Astrocyte (in vitro differentiated cells and primary cell): ENCODE results near the gene ZNF224. TPM values are rescaled to one million over a fixed set of nuclear protein-coding genes. Genes with fewer than 3 reads are reported as not detected.

Experiments
- DNase-seq: peaks from one replicate; pipeline ENCODE4 v3.0.0-alpha.2; 2010; ENCODE audit warnings: low read depth
- FAIRE-seq: peaks from 2 replicates; lab custom pipeline; 2011; peaks lifted over from hg19 to GRCh38; lab: Jason Lieb, UNC
- H2AFZ ChIP-seq: 2 replicates; pipeline ENCODE4 v1.6.0; 2012; ENCODE audit warnings: low read depth, low read length, inconsistent platforms
- H3K27ac ChIP-seq: 2 replicates; pipeline ENCODE4 v1.5.1; 2011; ENCODE audit warnings: low read depth, low read length, inconsistent platforms
- H3K27me3 ChIP-seq: 2 replicates; pipeline ENCODE4 v1.6.0; 2011; ENCODE audit warnings: low read length, inconsistent platforms; ENCODE audit not compliant: insufficient read depth
- H3K36me3 ChIP-seq: 2 replicates; pipeline ENCODE4 v1.5.1; 2011; ENCODE audit warnings: low read length, inconsistent platforms; ENCODE audit not compliant: insufficient read depth
- H3K4me1 ChIP-seq: 2 replicates; pipeline ENCODE4 v1.5.1; 2011; ENCODE audit warnings: low read length, inconsistent platforms; ENCODE audit not compliant: insufficient read depth
- H3K4me2 ChIP-seq: 2 replicates; pipeline ENCODE4 v1.6.0; 2012; ENCODE audit warnings: low read length, inconsistent platforms
- H3K4me3 ChIP-seq: 2 replicates; pipeline ENCODE4 v1.5.1; 2011; ENCODE audit warnings: low read depth, mild to moderate bottlenecking, low read length, inconsistent platforms; ENCODE audit not compliant: insufficient read depth
- H3K79me2 ChIP-seq: 2 replicates; pipeline ENCODE4 v1.6.0; 2012; ENCODE audit warnings: mild to moderate bottlenecking, low read length, inconsistent platforms; ENCODE audit not compliant: insufficient read depth
- H3K9ac ChIP-seq: 2 replicates; pipeline ENCODE4 v1.6.0; 2012; ENCODE audit warnings: mild to moderate bottlenecking, low read length, inconsistent platforms
- H3K9me3 ChIP-seq: 2 replicates; pipeline ENCODE4 v1.5.1; 2012; ENCODE audit warnings: low read depth, mild to moderate bottlenecking, low read length, inconsistent platforms; ENCODE audit not compliant: insufficient read depth
- H4K20me1 ChIP-seq: 2 replicates; pipeline ENCODE4 v1.6.0; 2012; ENCODE audit warnings: low read length, inconsistent platforms; ENCODE audit not compliant: insufficient read depth
- H3K27ac Mint-ChIP-seq: one replicate; pipeline ENCODE4 v1.8.0; 2021; ENCODE audit warnings: mild to moderate bottlenecking, mixed read lengths; ENCODE audit not compliant: unreplicated experiment
- H3K27me3 Mint-ChIP-seq: one replicate; pipeline ENCODE4 v1.8.0; 2021; ENCODE audit warnings: low read depth, mixed read lengths; ENCODE audit not compliant: unreplicated experiment
- H3K36me3 Mint-ChIP-seq: one replicate; pipeline ENCODE4 v1.8.0; 2021; ENCODE audit warnings: low read depth, mixed read lengths; ENCODE audit not compliant: unreplicated experiment
- H3K4me1 Mint-ChIP-seq: one replicate; pipeline ENCODE4 v1.8.0; 2021; ENCODE audit warnings: low read depth, mixed read lengths; ENCODE audit not compliant: unreplicated experiment
- H3K4me3 Mint-ChIP-seq: one replicate; pipeline ENCODE4 v1.8.0; 2021; ENCODE audit warnings: mild to moderate bottlenecking, moderate library complexity, mixed read lengths; ENCODE audit not compliant: unreplicated experiment
- H3K9me3 Mint-ChIP-seq: one replicate; pipeline ENCODE4 v1.8.0; 2021; ENCODE audit warnings: mild to moderate bottlenecking, mixed read lengths; ENCODE audit not compliant: unreplicated experiment
- CTCF ChIP-seq: IDR thresholded peaks from 2 replicates; pipeline ENCODE4 v1.5.1; 2011; ENCODE audit warnings: low read depth, mild to moderate bottlenecking, inconsistent platforms, low read length, moderate library complexity; ENCODE audit not compliant: insufficient read depth
- EZH2 ChIP-seq: IDR thresholded peaks from 2 replicates; pipeline ENCODE4 v1.6.1; 2012; ENCODE audit warnings: mild to moderate bottlenecking, low read length, inconsistent platforms; ENCODE audit not compliant: insufficient read depth
- total RNA-seq: library from RNA; stranded (reverse); gene quantifications from 2 replicates; pipeline ENCODE4 v1.2.1, GENCODE V29; 2021

The ZNF224 gene
- total RNA-seq, 1 donor from 2014 or later: 25.2 TPM

- DNase-seq (no peak), FAIRE-seq (no peak)
- Histone ChIP-seq H3K9me3 (peaks cover 27% of the 10 kb centered on the region), H3K4me2 (no peak overlapping the region), H4K20me1 (no peaks in the 10 kb centered on the region), H2AFZ (no peak overlapping the region), H3K9ac (no peak overlapping the region), H3K36me3 (peaks cover 24% of the 10 kb centered on the region), H3K79me2 (no peaks in the 10 kb centered on the region), H3K27me3 (no peaks in the 10 kb centered on the region), H3K27ac (no peak overlapping the region), H3K4me3 (no peak overlapping the region), H3K4me1 (no peaks in the 10 kb centered on the region)
- Mint-ChIP-seq H3K4me1 (no peaks in the 10 kb centered on the region), H3K9me3 (no peaks in the 10 kb centered on the region), H3K27me3 (no peaks in the 10 kb centered on the region), H3K36me3 (peaks cover 8% of the 10 kb centered on the region), H3K4me3 (no peak overlapping the region), H3K27ac (no peak overlapping the region)
- TF ChIP-seq CTCF (no peak), EZH2 (no peak)
These were observed 37.8 kb downstream of the ZNF224 start for GRCh38 chr19:44131955-44132354.

GRCh38 chr19:44141191-44142058, 47.3 kb downstream of the ZNF224 start, which contains the start of gene ZNF234:
Gene ZNF234, plus strand, starts transcription at chr19:44141554. Its CDS starts 3,079 bp downstream, at chr19:44144633.
- Histone ChIP-seq H3K27ac (peak within 1 kb of the TSS; percentile 63), H3K36me3 (peaks cover 5% of the 10 kb centered on the region), H4K20me1 (no peaks in the 10 kb centered on the region), H3K4me1 (peaks cover 13% of the 10 kb centered on the region), H3K79me2 (peaks cover 17% of the 10 kb centered on the region), H3K4me2 (peak within 1 kb of the TSS; percentile 98), H3K9me3 (no peaks in the 10 kb centered on the region), H3K4me3 (peak within 1 kb of the TSS; percentile 94), H3K27me3 (no peaks in the 10 kb centered on the region), H2AFZ (peak within 1 kb of the TSS; percentile 99), H3K9ac (peak within 1 kb of the TSS; percentile 85)
- peak; percentile 71 for DNase-seq
- TF ChIP-seq CTCF (no peak), EZH2 (no peak)
- H3K4me3 Mint-ChIP-seq: peak within 1 kb of the TSS; percentile 95
- H3K27ac Mint-ChIP-seq: peak within 1 kb of the TSS; percentile 78
- no peaks in the 10 kb centered on the region for H3K27me3 Mint-ChIP-seq
- H3K4me1 Mint-ChIP-seq: peaks cover 4% of the 10 kb centered on the region
- no peaks in the 10 kb centered on the region for H3K9me3 Mint-ChIP-seq
- H3K36me3 Mint-ChIP-seq: peaks cover 11% of the 10 kb centered on the region
- FAIRE-seq: peak; percentile 64

GRCh38 chr19:44142059-44142433, 47.9 kb downstream of the ZNF224 start:
- FAIRE-seq (no peak), DNase-seq (peak; percentile 26)
- H3K9ac ChIP-seq: peak overlapping the region; percentile 85
- H3K27ac ChIP-seq: no peak overlapping the region
- no peaks in the 10 kb centered on the region for H3K27me3 ChIP-seq
- no peaks in the 10 kb centered on the region for H3K27me3 Mint-ChIP-seq
- H3K4me1 ChIP-seq: peaks cover 13% of the 10 kb centered on the region
- TF ChIP-seq CTCF (no peak), EZH2 (no peak)
- peak overlapping the region; percentile 95 for H3K4me3 Mint-ChIP-seq
- peak overlapping the region; percentile 94 for H3K4me3 ChIP-seq
- H3K36me3 ChIP-seq: peaks cover 5% of the 10 kb centered on the region
- peaks cover 4% of the 10 kb centered on the region for H3K4me1 Mint-ChIP-seq
- peak overlapping the region; percentile 99 for H2AFZ ChIP-seq
- H3K4me2 ChIP-seq: peak overlapping the region; percentile 98
- peaks cover 17% of the 10 kb centered on the region for H3K79me2 ChIP-seq
- no peaks in the 10 kb centered on the region for H3K9me3 ChIP-seq
- H4K20me1 ChIP-seq: no peaks in the 10 kb centered on the region
- H3K27ac Mint-ChIP-seq: peak overlapping the region; percentile 78
- no peaks in the 10 kb centered on the region for H3K9me3 Mint-ChIP-seq
- H3K36me3 Mint-ChIP-seq: peaks cover 11% of the 10 kb centered on the region
